ENCODE results near the gene DOCK2.
"Not testable (repeated sequence)": the region's sequence is repeated elsewhere in the genome, so short reads cannot be mapped to it uniquely, and the experiment has no call there.

Gene DOCK2

GRCh38 chr5:169641253-169641652, 4.2 kb downstream of the DOCK2 start:
- no peak for DNase-seq

DNA sequence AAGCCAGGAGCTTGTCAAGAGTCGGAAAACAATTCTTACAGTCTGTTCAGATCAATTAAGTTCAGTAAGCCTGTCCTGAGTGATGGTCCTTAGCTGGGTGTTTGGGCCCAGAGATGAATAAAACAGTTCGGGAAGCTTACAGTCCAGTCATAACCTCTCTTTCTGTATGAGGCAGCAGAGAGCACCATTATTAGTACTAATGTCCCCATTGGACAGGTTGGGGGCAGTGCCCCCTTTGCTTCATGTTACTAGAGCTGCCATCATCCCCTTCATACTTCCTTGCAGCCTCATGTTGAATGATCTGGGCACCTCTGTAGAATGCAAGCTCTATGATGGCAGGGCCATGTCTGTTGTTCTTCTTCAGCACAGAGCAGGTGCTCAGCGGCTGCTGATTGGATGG, 9.8 kb downstream of the DOCK2 start:
- no peak for DNase-seq

DNA sequence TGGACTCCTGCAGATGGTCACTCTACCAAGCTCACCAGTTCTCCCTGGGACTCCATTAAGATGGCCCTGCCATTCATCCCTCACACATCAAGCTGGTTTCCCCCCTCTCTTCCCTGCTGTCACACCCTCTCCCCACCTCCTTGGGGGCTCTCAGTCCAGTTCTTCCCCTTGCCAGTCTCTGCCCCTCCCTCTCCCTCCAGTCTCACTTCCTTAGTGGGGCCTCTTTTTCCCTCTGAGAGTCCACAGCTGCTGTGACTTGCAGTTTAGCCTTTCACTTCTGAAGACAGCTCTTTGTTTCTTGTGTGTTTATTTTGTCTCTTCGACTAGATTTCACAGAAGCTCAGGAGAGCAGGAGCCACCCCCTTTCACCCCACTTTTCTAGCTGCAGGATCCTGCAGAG, 10.5 kb downstream of the DOCK2 start:
- DNase-seq = no peak

GRCh38 chr5:169648725-169649310, 11.7 kb downstream of the DOCK2 start:
- no peak for DNase-seq

DNA sequence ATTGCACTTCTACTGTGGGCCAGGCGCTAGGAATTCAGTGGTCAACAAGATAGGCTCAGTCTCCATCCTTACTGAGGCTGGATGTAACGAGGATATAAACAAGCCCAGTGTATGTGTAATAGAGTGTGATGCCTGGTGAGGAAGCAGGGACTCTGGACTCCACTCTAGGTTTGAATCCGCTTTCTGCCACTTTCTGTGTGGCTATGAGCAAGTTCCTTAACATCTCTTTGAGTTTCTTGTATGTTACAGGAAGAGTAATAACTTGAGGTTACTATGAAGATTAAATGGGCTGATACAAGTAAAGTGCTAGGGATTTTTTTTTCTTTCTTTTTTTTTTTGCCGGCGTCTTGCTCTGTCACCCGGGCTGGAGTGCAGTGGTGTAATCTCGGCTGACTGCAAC, 12.4 kb downstream of the DOCK2 start:
- DNase-seq = no peak

- peak; percentile 41 for DNase-seq
Measured at GRCh38 chr5:169650701-169651331, 13.7 kb downstream of the DOCK2 start.

DNA sequence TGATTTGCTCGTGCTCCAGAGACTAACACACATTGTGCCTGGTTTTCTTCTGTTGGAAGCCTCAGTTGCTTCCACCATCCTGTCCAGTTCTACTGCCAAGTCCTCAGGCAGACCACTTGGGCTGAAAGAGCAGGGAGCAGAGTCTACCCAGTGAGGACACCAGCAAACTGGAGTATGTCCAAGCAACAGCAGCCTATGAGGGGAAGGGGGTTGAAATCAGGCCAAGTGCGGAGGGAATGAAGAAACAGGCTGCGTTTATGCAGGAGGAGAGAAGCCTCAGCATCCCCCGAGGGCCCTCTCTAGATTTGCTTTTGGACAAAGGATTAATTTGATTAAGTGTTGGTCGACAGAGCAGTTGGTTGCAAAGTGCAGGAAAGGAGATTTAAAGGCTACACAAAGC, 14.5 kb downstream of the DOCK2 start:
- DNase-seq = no peak

- no peak for DNase-seq
Measured at GRCh38 chr5:169652057-169652456, 15.0 kb downstream of the DOCK2 start.

GRCh38 chr5:169653091-169653490, 16.0 kb downstream of the DOCK2 start:
- DNase-seq = no peak

GRCh38 chr5:169655353-169655752, 18.3 kb downstream of the DOCK2 start:
- DNase-seq = no peak

GRCh38 chr5:169656125-169656901, 19.2 kb downstream of the DOCK2 start:
- DNase-seq = no peak

GRCh38 chr5:169657127-169657526, 20.1 kb downstream of the DOCK2 start:
- DNase-seq = no peak

DNA sequence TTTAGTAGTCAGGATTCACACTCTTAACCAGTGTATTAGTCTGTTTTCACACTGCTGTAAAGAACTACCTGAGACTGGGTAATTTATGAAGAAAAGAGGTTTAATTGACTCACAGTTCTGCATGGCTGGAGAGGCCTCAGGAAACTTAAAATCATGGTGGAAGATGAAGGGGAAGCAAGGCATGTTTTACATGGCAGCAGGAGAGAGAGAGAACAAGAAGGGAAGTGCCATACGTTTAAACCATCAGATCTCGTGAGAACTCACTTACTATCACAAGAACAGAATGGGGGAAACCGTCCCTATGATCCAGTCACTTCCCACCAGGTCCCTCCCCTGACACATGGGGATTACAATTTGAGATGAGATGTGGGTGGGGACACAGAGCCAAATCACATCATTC, 25.4 kb downstream of the DOCK2 start:
- not testable (repeated sequence) for DNase-seq

DNA sequence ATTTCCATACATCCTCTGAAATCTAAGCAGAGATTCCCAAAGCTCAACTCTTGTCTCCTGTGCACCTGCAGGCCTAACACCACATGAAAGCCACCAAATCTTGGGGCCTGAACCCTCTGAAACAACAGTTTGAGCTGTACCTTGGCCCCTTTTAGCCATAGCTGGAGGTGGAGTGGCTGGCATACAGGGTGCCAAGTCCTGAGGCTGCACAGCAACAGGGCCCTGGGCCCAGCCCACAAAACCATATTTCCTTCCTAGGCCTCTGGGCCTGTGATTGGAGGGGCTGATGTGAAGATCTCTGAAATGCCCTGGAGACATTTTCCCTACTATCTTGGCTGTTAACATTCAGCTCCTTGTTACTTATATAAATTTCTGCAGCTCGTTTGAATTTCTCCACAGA, 26.5 kb downstream of the DOCK2 start:
- DNase-seq = no peak

DNA sequence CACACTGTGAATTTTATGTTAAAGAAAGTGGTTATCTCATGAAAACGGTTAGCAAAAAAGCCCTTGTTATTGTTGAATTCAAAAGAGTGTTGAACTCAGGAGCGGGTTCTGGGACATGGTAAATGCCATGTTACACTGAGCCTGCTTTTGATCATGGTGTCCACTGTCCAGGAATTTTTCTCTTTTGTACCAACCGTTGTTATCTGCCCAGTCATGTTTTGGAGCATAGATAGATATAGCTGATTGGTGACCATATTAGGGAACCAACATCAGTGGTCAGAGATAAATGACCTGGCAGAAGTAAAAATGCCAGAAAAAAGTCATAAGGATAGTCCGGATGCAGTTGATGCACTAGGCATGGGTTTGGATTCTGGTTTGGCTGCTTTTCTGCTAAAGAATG, 29.3 kb downstream of the DOCK2 start:
- DNase-seq = no peak

- DNase-seq = no peak
Measured at GRCh38 chr5:169667896-169668674, 31.0 kb downstream of the DOCK2 start.

GRCh38 chr5:169668732-169669131, 31.7 kb downstream of the DOCK2 start:
- DNase-seq = no peak

GRCh38 chr5:169670769-169671525, 33.9 kb downstream of the DOCK2 start:
- DNase-seq = no peak

GRCh38 chr5:169682026-169682425, 45.0 kb downstream of the DOCK2 start:
- no peak for DNase-seq

- no peak for DNase-seq
Measured at GRCh38 chr5:169686137-169686536, 49.1 kb downstream of the DOCK2 start.

DNA sequence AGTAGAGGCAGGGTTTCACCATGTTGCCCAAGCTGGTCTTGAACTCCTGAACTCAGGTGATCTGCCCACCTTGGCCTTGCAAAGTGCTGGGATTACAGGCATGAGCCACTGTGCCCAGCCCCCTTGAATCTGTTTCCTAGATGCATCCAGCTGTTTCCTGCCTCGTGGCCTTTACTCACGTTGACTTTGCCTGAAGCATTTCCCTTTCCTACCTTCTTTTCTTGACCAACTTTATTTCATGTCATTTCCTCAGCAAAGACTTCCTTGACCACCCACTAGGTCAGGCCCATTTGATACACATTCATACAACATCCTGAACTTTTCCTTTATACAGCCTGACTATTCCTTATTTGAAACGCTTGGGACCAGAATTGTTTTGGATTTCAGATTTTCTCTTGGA, 51.0 kb downstream of the DOCK2 start:
- no peak for DNase-seq

- no peak for DNase-seq
Measured at GRCh38 chr5:169691471-169691870, 54.4 kb downstream of the DOCK2 start.
